Measurements from ENCODE around the gene TFDP1.

Gene TFDP1

GRCh38 chr13:113652404-113653263 is 68.1 kb downstream of the TFDP1 start:
- peaks cover 9% of the 10 kb centered on the region; the same call in 1 of the 2 replicates for H3K27me3 ChIP-seq (ENCODE audit: insufficient read depth, low read length)
- no peaks in the 10 kb centered on the region for H4K20me1 ChIP-seq (ENCODE audit: insufficient read depth, low read length)
- no peak overlapping the region for H3K4me3 ChIP-seq (ENCODE audit: low read depth, low read length, poor library complexity, severe bottlenecking)
- no peak overlapping the region for H3K27ac ChIP-seq (ENCODE audit: low read depth, low read length, poor library complexity, severe bottlenecking)
- no peaks in the 10 kb centered on the region; the same call in 1 of the 2 replicates for H3K36me3 ChIP-seq (ENCODE audit: insufficient read depth, low read length)
- no peak overlapping the region for H3K9ac ChIP-seq (ENCODE audit: low read length)
- no peaks in the 10 kb centered on the region for H3K79me2 ChIP-seq (ENCODE audit: insufficient read depth, low read length)
- H2AFZ ChIP-seq (ENCODE audit: low read length), result no peak overlapping the region
- no peaks in the 10 kb centered on the region for H3K9me2 ChIP-seq (ENCODE audit: low read depth, low read length)
- H3K4me1 ChIP-seq (ENCODE audit: insufficient read depth, low read length, severe bottlenecking), result no peaks in the 10 kb centered on the region
- no peaks in the 10 kb centered on the region for H3F3A ChIP-seq (ENCODE audit: insufficient read depth, low read length)
- H3K9me3 ChIP-seq (ENCODE audit: low read length), result no peaks in the 10 kb centered on the region
- TF ChIP-seq, protein P1, sequence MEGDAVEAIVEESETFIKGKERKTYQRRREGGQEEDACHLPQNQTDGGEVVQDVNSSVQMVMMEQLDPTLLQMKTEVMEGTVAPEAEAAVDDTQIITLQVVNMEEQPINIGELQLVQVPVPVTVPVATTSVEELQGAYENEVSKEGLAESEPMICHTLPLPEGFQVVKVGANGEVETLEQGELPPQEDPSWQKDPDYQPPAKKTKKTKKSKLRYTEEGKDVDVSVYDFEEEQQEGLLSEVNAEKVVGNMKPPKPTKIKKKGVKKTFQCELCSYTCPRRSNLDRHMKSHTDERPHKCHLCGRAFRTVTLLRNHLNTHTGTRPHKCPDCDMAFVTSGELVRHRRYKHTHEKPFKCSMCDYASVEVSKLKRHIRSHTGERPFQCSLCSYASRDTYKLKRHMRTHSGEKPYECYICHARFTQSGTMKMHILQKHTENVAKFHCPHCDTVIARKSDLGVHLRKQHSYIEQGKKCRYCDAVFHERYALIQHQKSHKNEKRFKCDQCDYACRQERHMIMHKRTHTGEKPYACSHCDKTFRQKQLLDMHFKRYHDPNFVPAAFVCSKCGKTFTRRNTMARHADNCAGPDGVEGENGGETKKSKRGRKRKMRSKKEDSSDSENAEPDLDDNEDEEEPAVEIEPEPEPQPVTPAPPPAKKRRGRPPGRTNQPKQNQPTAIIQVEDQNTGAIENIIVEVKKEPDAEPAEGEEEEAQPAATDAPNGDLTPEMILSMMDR (IDR thresholded peaks at IDR 0.05; ENCODE audit: low read length), result no peak
- TF ChIP-seq EZH2 (IDR thresholded peaks at IDR 0.05; ENCODE audit: borderline replicate concordance, low read length), result no peak
- H3K4me2 ChIP-seq (ENCODE audit: low read length), result no peak overlapping the region

- Histone ChIP-seq H3K9ac (ENCODE audit: low read length) (no peak overlapping the region), H2AFZ (ENCODE audit: low read length) (no peak overlapping the region), H3K9me2 (ENCODE audit: low read depth, low read length) (no peaks in the 10 kb centered on the region), H4K20me1 (ENCODE audit: insufficient read depth, low read length) (no peaks in the 10 kb centered on the region), H3K36me3 (ENCODE audit: insufficient read depth, low read length) (no peaks in the 10 kb centered on the region), H3K9me3 (ENCODE audit: low read length) (no peaks in the 10 kb centered on the region), H3K4me1 (ENCODE audit: insufficient read depth, low read length, severe bottlenecking) (no peaks in the 10 kb centered on the region), H3K79me2 (ENCODE audit: insufficient read depth, low read length) (no peaks in the 10 kb centered on the region), H3F3A (ENCODE audit: insufficient read depth, low read length) (no peaks in the 10 kb centered on the region), H3K4me2 (ENCODE audit: low read length) (no peak overlapping the region), H3K4me3 (ENCODE audit: low read depth, low read length, poor library complexity, severe bottlenecking) (no peak overlapping the region), H3K27ac (ENCODE audit: low read depth, low read length, poor library complexity, severe bottlenecking) (no peak overlapping the region), H3K27me3 (ENCODE audit: insufficient read depth, low read length) (peaks cover 9% of the 10 kb centered on the region; the same call in 1 of the 2 replicates)
- TF ChIP-seq EZH2 (IDR thresholded peaks at IDR 0.05; ENCODE audit: borderline replicate concordance, low read length), result no peak
- TF ChIP-seq, protein P1 (IDR thresholded peaks at IDR 0.05; ENCODE audit: low read length), result no peak
Observed at GRCh38 chr13:113653264-113654174, 69.0 kb downstream of the TFDP1 start.

GRCh38 chr13:113654175-113654560 is 69.6 kb downstream of the TFDP1 start:
- no peak for TF ChIP-seq EZH2 (IDR thresholded peaks at IDR 0.05; ENCODE audit: borderline replicate concordance, low read length)
- TF ChIP-seq, protein P1 (IDR thresholded peaks at IDR 0.05; ENCODE audit: low read length), result no peak
- Histone ChIP-seq H4K20me1 (ENCODE audit: insufficient read depth, low read length) (no peaks in the 10 kb centered on the region), H3K4me3 (ENCODE audit: low read depth, low read length, poor library complexity, severe bottlenecking) (no peak overlapping the region), H3F3A (ENCODE audit: insufficient read depth, low read length) (no peaks in the 10 kb centered on the region), H3K9me2 (ENCODE audit: low read depth, low read length) (no peaks in the 10 kb centered on the region), H3K9ac (ENCODE audit: low read length) (no peak overlapping the region), H3K27ac (ENCODE audit: low read depth, low read length, poor library complexity, severe bottlenecking) (no peak overlapping the region), H3K9me3 (ENCODE audit: low read length) (no peaks in the 10 kb centered on the region), H3K36me3 (ENCODE audit: insufficient read depth, low read length) (no peaks in the 10 kb centered on the region), H2AFZ (ENCODE audit: low read length) (no peak overlapping the region), H3K4me1 (ENCODE audit: insufficient read depth, low read length, severe bottlenecking) (no peaks in the 10 kb centered on the region), H3K79me2 (ENCODE audit: insufficient read depth, low read length) (no peaks in the 10 kb centered on the region), H3K27me3 (ENCODE audit: insufficient read depth, low read length) (peaks cover 9% of the 10 kb centered on the region; the same call in 1 of the 2 replicates), H3K4me2 (ENCODE audit: low read length) (no peak overlapping the region)
